ENCODE results near the gene ECE1. TPM values are rescaled to one million over a fixed set of nuclear protein-coding genes. Genes with fewer than 3 reads are reported as not detected.
A peak's percentile ranks its signal among the peaks of the same experiment; 100 is the strongest.

Gene ECE1
- total and polyA plus RNA-seq, 9 of the 15 experiments (the other 6 are each of a cell fraction or from before 2014, with no cell fraction given), result 0.56 to 34.8 (median 11.0) TPM

- TF ChIP-seq CTCFL (IDR thresholded peaks at IDR 0.05; ENCODE audit: borderline replicate concordance, insufficient read depth, low read depth, low read length, poor library complexity, severe bottlenecking), result no peak
- TF ChIP-seq GATAD2A (IDR thresholded peaks at IDR 0.05), result 0 out of 2 replicates have a peak, but pooled peaks have one; percentile 75
- TF ChIP-seq CC2D1A (IDR thresholded peaks at IDR 0.05), result no peak; the same call in 1 of the 2 replicates
- TF ChIP-seq ZNF212 (CRISPR knock-in tag; IDR thresholded peaks at IDR 0.05), result no peak
- TF ChIP-seq MYNN (IDR thresholded peaks at IDR 0.05), result no peak
- TF ChIP-seq MYNN (CRISPR knock-in tag; IDR thresholded peaks at IDR 0.05), result no peak
- no peak for TF ChIP-seq POU5F1 (IDR thresholded peaks at IDR 0.05; ENCODE audit: borderline replicate concordance, low read depth, low read length, partially characterized antibody)
- TF ChIP-seq EWSR1 (IDR thresholded peaks at IDR 0.05; ENCODE audit: borderline replicate concordance, low read depth, partially characterized antibody), result no peak
- TF ChIP-seq MEF2D (tag; conservative IDR thresholded peaks at IDR 0.05; ENCODE audit: low read depth), result peak; percentile 86
- no peak for TF ChIP-seq CCAR2 (IDR thresholded peaks at IDR 0.05; ENCODE audit: low read depth, low read length)
- TF ChIP-seq DMBX1 (CRISPR knock-in tag; IDR thresholded peaks at IDR 0.05; ENCODE audit: borderline replicate concordance), result peak; percentile 88; the same call in 1 of the 2 replicates
- 0 out of 2 replicates have a peak, but pooled peaks have one; percentile 31 for TF ChIP-seq SMARCA5 (IDR thresholded peaks at IDR 0.05)
- no peak for TF ChIP-seq ZBTB5 (IDR thresholded peaks at IDR 0.05)
- no peak for TF ChIP-seq NR2F6 (CRISPR knock-in tag; IDR thresholded peaks at IDR 0.05)
- TF ChIP-seq MAZ (CRISPR knock-in tag; conservative IDR thresholded peaks at IDR 0.05 in 1 of 2, IDR thresholded peaks at IDR 0.05 in 1 of 2), result peak; percentile 54 to 60; a peak in 2 of 4 replicates
- TF ChIP-seq EHMT2 (IDR thresholded peaks at IDR 0.05), result no peak
- no peak for TF ChIP-seq PURB (CRISPR knock-in tag; IDR thresholded peaks at IDR 0.05; ENCODE audit: low read depth)
- no peak for TF ChIP-seq TCF7L2 (IDR thresholded peaks at IDR 0.05; ENCODE audit: low read depth, low read length)
- TF ChIP-seq CEBPG (CRISPR knock-in tag; IDR thresholded peaks at IDR 0.05), result peak; percentile 97
- peak; percentile 49 to 92; a peak in 3 of 4 replicates for TF ChIP-seq CEBPG (tag; conservative IDR thresholded peaks at IDR 0.05 in 1 of 2, IDR thresholded peaks at IDR 0.05 in 1 of 2)
- no peak for TF ChIP-seq NFIX (CRISPR knock-in tag; IDR thresholded peaks at IDR 0.05; ENCODE audit: low read depth)
Measured at GRCh38 chr1:21261551-21262292, 28.5 kb downstream of the ECE1 start (continued).
